ENCODE results near the gene PRDM8. TPM values are rescaled to one million over a fixed set of nuclear protein-coding genes. Genes with fewer than 3 reads are reported as not detected.
A peak's percentile ranks its signal among the peaks of the same experiment; 100 is the strongest.

Gene PRDM8
- total and polyA plus RNA-seq, 2 of the 4 experiments (the other 2 are of a cell fraction): 5.7 to 15.8 TPM

GRCh38 chr4:80189581-80189955 lies 7.7 kb upstream of the PRDM8 start:
- in situ Hi-C loops (cut with MboI; ENCODE audit: low sequenced_read_pairs): no loop called here
- intact Hi-C loops (cut with micrococcal nuclease): loop anchor here (10.0 kb wide), 2 partner anchors 535 to 1145 kb away; no protein-coding TSS in a partner anchor
- Histone ChIP-seq H3K4me1 (ENCODE audit: control insufficient read depth, insufficient read depth, low read length) (peaks cover 20% of the 10 kb centered on the region), H2BK120ac (ENCODE audit: low read depth, low read length) (peak overlapping the region; percentile 70), H4K91ac (ENCODE audit: insufficient read depth, low read depth, low read length) (peak overlapping the region; percentile 77), H3K14ac (replicated peaks; ENCODE audit: low read depth, low read length) (peak overlapping the region; percentile 89), H3K4me3 (ENCODE audit: insufficient read depth, low read depth, low read length) (peak overlapping the region; percentile 6; the same call in 1 of the 2 replicates), H3K9me1 (ENCODE audit: insufficient read depth, low read length) (0 out of 2 replicates have a peak, but pooled peaks cover 7% of the 10 kb centered on the region), H2BK15ac (ENCODE audit: low read depth, low read length) (peak overlapping the region; percentile 29; the same call in 1 of the 3 replicates), H4K8ac (ENCODE audit: low read depth in 2 of 2, low read length in 2 of 2) (peak overlapping the region; percentile 59 to 73; a peak in 3 of 4 replicates), H2BK5ac (ENCODE audit: low read depth, low read length, poor library complexity, severe bottlenecking) (peak overlapping the region; percentile 31), H3K79me1 (ENCODE audit: low read depth in 1 of 2, low read length in 2 of 2) (peaks cover 24 to 61% of the 10 kb centered on the region in 2 experiments), H3K18ac (ENCODE audit: low read depth, low read length) (peak overlapping the region; percentile 63), H2BK20ac (ENCODE audit: low read depth, low read length) (peak overlapping the region; percentile 48), H3K4ac (ENCODE audit: low read depth, low read length) (peak overlapping the region; percentile 87), H2AK9ac (replicated peaks; ENCODE audit: low read depth, low read length, poor library complexity) (peak overlapping the region; percentile 70), H3K56ac (ENCODE audit: extremely low read depth, insufficient read depth, low read length) (peak overlapping the region; percentile 8; the same call in 1 of the 2 replicates), H2AK5ac (ENCODE audit: low read depth, low read length) (0 out of 2 replicates have a peak overlapping the region, but pooled peaks have one; percentile 53), H3K4me2 (ENCODE audit: low read depth, low read length) (peak overlapping the region; percentile 91), H3K36me3 (ENCODE audit: control insufficient read depth, insufficient read depth, low read length) (no peaks in the 10 kb centered on the region), H4K5ac (ENCODE audit: low read depth, low read length) (peak overlapping the region; percentile 69), H3K23ac (ENCODE audit: low read depth, low read length) (peak overlapping the region; percentile 97), H3K27me3 (ENCODE audit: control insufficient read depth, insufficient read depth, low read length) (no peaks in the 10 kb centered on the region), H3K9me3 (ENCODE audit: control insufficient read depth, insufficient read depth, low read length) (no peaks in the 10 kb centered on the region), H4K20me1 (ENCODE audit: insufficient read depth, low read length) (no peaks in the 10 kb centered on the region), H3K27ac (ENCODE audit: insufficient read depth, low read length) (peak overlapping the region; percentile 80), H3K9ac (ENCODE audit: low read depth, low read length) (peak overlapping the region; percentile 68), H2AFZ (replicated peaks; ENCODE audit: low read length, poor library complexity) (peak overlapping the region; percentile 81)
- BruUV-seq (replicated peaks): no TSS peak
- CTCF ChIA-PET: interaction anchor here (0.6 to 0.9 kb wide), 2 partner anchors 13 to 15 kb away, joined by 3 read pairs; no protein-coding TSS in a partner anchor
- ATAC-seq (ENCODE audit: low read depth): no peak
- POLR2A ChIA-PET (ENCODE audit: unreplicated experiment): no interaction called here
- DNase-seq: no peak
- WGBS, 2 experiments (ENCODE audit: extremely low coverage in 2 of 2, insufficient read length in 1 of 2): 36% methylated on average over 2 of the region's 3 CpGs; no CpG with 5 or more reads in 1 of the 2 experiments
- dilution Hi-C loops (cut with HindIII; ENCODE audit: low sequenced_read_pairs, unreplicated experiment): no loop called here
- TF ChIP-seq FOS (IDR thresholded peaks at IDR 0.05; ENCODE audit: low read depth, low read length) (no peak), BHLHE40 (IDR thresholded peaks at IDR 0.05; ENCODE audit: low read depth, low read length) (no peak), POLR2A (IDR thresholded peaks at IDR 0.05; ENCODE audit: low read depth, low read length) (no peak), MAFK (IDR thresholded peaks at IDR 0.05; ENCODE audit: low read depth, low read length) (no peak), CTCF (conservative IDR thresholded peaks at IDR 0.05; ENCODE audit: low read depth, low read length) (no peak), MAZ (IDR thresholded peaks at IDR 0.05; ENCODE audit: borderline replicate concordance, low read depth, low read length) (no peak), USF2 (IDR thresholded peaks at IDR 0.05; ENCODE audit: low read depth, low read length) (no peak), SMC3 (IDR thresholded peaks at IDR 0.05; ENCODE audit: low read depth, low read length) (no peak), ELK1 (IDR thresholded peaks at IDR 0.05; ENCODE audit: borderline replicate concordance, low read depth, low read length) (no peak)
